HepG2 (cell line): Measurements from ENCODE around the gene PLD1. TPM values are rescaled to one million over a fixed set of nuclear protein-coding genes. Genes with fewer than 3 reads are reported as not detected.

ENCODE experiments used
- CEBPG ChIP-seq: IDR thresholded peaks from 2 replicates; pipeline ENCODE4 v1.6.1; 2016
- KLF11 ChIP-seq: IDR thresholded peaks from 2 replicates; pipeline ENCODE4 v1.6.1; 2016; ENCODE audit warnings: missing compliant biosample characterization
- KMT2B ChIP-seq: IDR thresholded peaks from 2 replicates; pipeline ENCODE4 v1.6.1; 2016; ENCODE audit warnings: missing genetic modification reagents, missing compliant biosample characterization
- MAFG ChIP-seq: sonication (generic); formaldehyde crosslinking; IDR thresholded peaks from 2 replicates; pipeline ENCODE4 v1.5.1; 2020; ENCODE audit warnings: mild to moderate bottlenecking, missing genetic modification reagents
- MEIS1 ChIP-seq: sonication (generic); formaldehyde crosslinking; IDR thresholded peaks from 2 replicates; pipeline ENCODE4 v1.9.0; 2021; ENCODE audit warnings: mild to moderate bottlenecking, missing genetic modification reagents, moderate library complexity, borderline replicate concordance
- POLR2AphosphoS5 ChIP-seq: IDR thresholded peaks from 2 replicates; pipeline ENCODE4 v1.6.1; 2012; ENCODE audit warnings: low read depth, low read length
- RBAK ChIP-seq: sonication (generic); formaldehyde crosslinking; IDR thresholded peaks from 2 replicates; pipeline ENCODE4 v1.5.1; 2020; ENCODE audit warnings: mild to moderate bottlenecking, missing genetic modification reagents
- REXO4 ChIP-seq: sonication (generic); formaldehyde crosslinking; IDR thresholded peaks from 2 replicates; pipeline ENCODE4 v1.8.0; 2022; ENCODE audit warnings: missing genetic modification reagents, mild to moderate bottlenecking, borderline replicate concordance
- SETDB1 ChIP-seq: sonication (generic); formaldehyde crosslinking; IDR thresholded peaks from 2 replicates; pipeline ENCODE4 v1.5.1; 2020; ENCODE audit warnings: missing genetic modification reagents, mild to moderate bottlenecking, borderline replicate concordance
- SNAI1 ChIP-seq: sonication (generic); formaldehyde crosslinking; IDR thresholded peaks from 2 replicates; pipeline ENCODE4 v1.5.0; 2020; ENCODE audit warnings: mild to moderate bottlenecking, missing genetic modification reagents, borderline replicate concordance
- SNRNP70 ChIP-seq: fragments of 200-400 bp; formaldehyde crosslinking; IDR thresholded peaks from 2 replicates; pipeline ENCODE4 v1.6.1; 2017; ENCODE audit warnings: mild to moderate bottlenecking, low read depth, low read length, moderate library complexity
- SPEN ChIP-seq: sonication (generic); formaldehyde crosslinking; IDR thresholded peaks from 2 replicates; pipeline ENCODE4 v1.5.1; 2020; ENCODE audit warnings: low read depth, mild to moderate bottlenecking, missing genetic modification reagents
- STAT5B ChIP-seq: sonication (generic); formaldehyde crosslinking; IDR thresholded peaks from 2 replicates; pipeline ENCODE4 v1.4.0; 2020; ENCODE audit warnings: missing genetic modification reagents
- TCF7 ChIP-seq: sonication (generic); IDR thresholded peaks from 2 replicates; pipeline ENCODE4 v1.6.1; 2016; ENCODE audit warnings: antibody characterized with exemption, low read depth
- ZNF337 ChIP-seq: sonication (generic); formaldehyde crosslinking; IDR thresholded peaks from 2 replicates; pipeline ENCODE4 v1.5.1; 2020; ENCODE audit warnings: missing genetic modification reagents, low read depth, mild to moderate bottlenecking, borderline replicate concordance
- ZNF383 ChIP-seq: sonication (generic); formaldehyde crosslinking; IDR thresholded peaks from 2 replicates; pipeline ENCODE4 v1.4.0; 2020; ENCODE audit warnings: missing genetic modification reagents, mild to moderate bottlenecking, borderline replicate concordance
- ZNF605 ChIP-seq: sonication (generic); formaldehyde crosslinking; IDR thresholded peaks from 2 replicates; pipeline ENCODE4 v1.8.0; 2022; ENCODE audit warnings: mild to moderate bottlenecking, missing genetic modification reagents
- ZNF781 ChIP-seq: sonication (generic); formaldehyde crosslinking; IDR thresholded peaks from 2 replicates; pipeline ENCODE4 v1.5.1; 2020; ENCODE audit warnings: borderline replicate concordance, mild to moderate bottlenecking, missing genetic modification reagents; ENCODE audit errors: not compliant biosample characterization
- polyA plus RNA-seq, 8 experiments: library from polyadenylated mRNA; depleted of rRNA in 3 of 8; stranded (reverse) in 7 of 8; unstranded in 1 of 8; fragments of >200 nt; fragmentation: Illumina TruSeq in 4 of 8; extraction: Trizol in 4 of 8; gene quantifications; 2 replicates each; pipeline versions ENCODE4 v1.2.1 to v1.2.3, GENCODE V29; 2011 to 2016; ENCODE audit warnings: low read depth in 4 of 8, missing spikeins in 1 of 8, mixed read lengths in 1 of 8; ENCODE audit not compliant: insufficient read depth in 1 of 8
- total RNA-seq, 5 experiments: library from RNA; depleted of rRNA; stranded (reverse); fragments of >200 nt; fragmentation: Illumina TruSeq; extraction: Trizol; gene quantifications; 2 replicates each; pipeline ENCODE4 v1.2.3, GENCODE V29; 2016; ENCODE audit warnings: low read depth in 1 of 5
- TF ChIP-seq, protein P1 (sequence below): sonication (generic); formaldehyde crosslinking; IDR thresholded peaks from 2 replicates; pipeline ENCODE4 v1.5.1; 2020; ENCODE audit warnings: missing genetic modification reagents, mild to moderate bottlenecking, borderline replicate concordance
- TF ChIP-seq, protein P2 (sequence below): sonication (generic); formaldehyde crosslinking; IDR thresholded peaks from 2 replicates; pipeline ENCODE4 v1.4.0; 2020; ENCODE audit warnings: missing genetic modification reagents
- TF ChIP-seq, protein P3 (sequence below): sonication (generic); formaldehyde crosslinking; IDR thresholded peaks from 2 replicates; pipeline ENCODE4 v1.5.0; 2020; ENCODE audit warnings: mild to moderate bottlenecking, missing genetic modification reagents, borderline replicate concordance

Gene PLD1
- total and polyA plus RNA-seq, 2 of the 13 experiments (the other 11 are each of a cell fraction or from before 2014, with no cell fraction given), result 27.1 to 59.4 TPM

DNA sequence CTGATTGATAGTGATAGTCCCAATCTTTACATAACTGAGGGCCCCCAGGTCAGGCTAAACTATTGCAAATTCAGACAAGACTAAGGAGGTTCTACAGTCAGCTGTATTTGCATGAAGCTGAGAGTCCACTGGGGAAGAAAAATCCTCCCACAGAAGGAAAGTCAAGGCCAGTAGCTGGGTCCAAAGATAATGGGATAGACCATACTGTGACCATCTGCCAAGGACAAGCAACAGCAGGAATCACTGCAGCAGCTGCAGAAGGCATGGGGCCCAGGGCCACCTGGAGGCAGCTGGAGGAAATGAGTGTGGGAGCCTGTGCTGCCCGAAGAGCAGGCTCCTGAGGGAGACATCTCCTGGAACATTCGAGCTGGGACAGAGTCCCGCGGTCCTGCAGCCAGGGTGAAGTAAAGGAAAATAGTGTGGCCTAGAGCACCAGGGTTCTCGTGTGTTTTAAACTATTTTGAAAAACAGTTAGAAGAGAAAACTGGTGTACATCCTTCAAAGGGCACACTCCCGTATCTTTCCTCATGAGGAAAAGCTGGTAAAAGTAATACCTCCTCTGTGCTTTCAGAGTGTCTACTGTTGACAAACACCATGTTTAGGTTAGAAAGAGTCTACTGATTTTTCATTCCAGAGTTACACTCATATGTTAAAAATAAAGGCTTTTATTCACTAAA, 19.7 kb upstream of the PLD1 start (continued):
- TF ChIP-seq, protein P1, sequence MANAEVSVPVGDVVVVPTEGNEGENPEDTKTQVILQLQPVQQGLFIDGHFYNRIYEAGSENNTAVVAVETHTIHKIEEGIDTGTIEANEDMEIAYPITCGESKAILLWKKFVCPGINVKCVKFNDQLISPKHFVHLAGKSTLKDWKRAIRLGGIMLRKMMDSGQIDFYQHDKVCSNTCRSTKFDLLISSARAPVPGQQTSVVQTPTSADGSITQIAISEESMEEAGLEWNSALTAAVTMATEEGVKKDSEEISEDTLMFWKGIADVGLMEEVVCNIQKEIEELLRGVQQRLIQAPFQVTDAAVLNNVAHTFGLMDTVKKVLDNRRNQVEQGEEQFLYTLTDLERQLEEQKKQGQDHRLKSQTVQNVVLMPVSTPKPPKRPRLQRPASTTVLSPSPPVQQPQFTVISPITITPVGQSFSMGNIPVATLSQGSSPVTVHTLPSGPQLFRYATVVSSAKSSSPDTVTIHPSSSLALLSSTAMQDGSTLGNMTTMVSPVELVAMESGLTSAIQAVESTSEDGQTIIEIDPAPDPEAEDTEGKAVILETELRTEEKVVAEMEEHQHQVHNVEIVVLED (CRISPR knock-in tag), result no peak
- TF ChIP-seq SPEN (CRISPR knock-in tag) (peak; percentile 23; the same call in 1 of the 2 replicates), SETDB1 (CRISPR knock-in tag) (no peak), CEBPG (peak; percentile 51; the same call in 1 of the 2 replicates), TCF7 (no peak), ZNF383 (CRISPR knock-in tag) (no peak), KLF11 (no peak), SNRNP70 (no peak), ZNF781 (CRISPR knock-in tag) (no peak), REXO4 (CRISPR knock-in tag) (no peak), POLR2AphosphoS5 (no peak), SNAI1 (CRISPR knock-in tag) (no peak), MAFG (CRISPR knock-in tag) (no peak), KMT2B (CRISPR knock-in tag) (peak; percentile 72; the same call in 1 of the 2 replicates), ZNF605 (CRISPR knock-in tag) (peak; percentile 51; the same call in 1 of the 2 replicates), MEIS1 (CRISPR knock-in tag) (peak; percentile 63; the same call in 1 of the 2 replicates), STAT5B (CRISPR knock-in tag) (no peak), RBAK (CRISPR knock-in tag) (0 out of 2 replicates have a peak, but pooled peaks have one; percentile 68), ZNF337 (no peak)
- TF ChIP-seq, protein P2, sequence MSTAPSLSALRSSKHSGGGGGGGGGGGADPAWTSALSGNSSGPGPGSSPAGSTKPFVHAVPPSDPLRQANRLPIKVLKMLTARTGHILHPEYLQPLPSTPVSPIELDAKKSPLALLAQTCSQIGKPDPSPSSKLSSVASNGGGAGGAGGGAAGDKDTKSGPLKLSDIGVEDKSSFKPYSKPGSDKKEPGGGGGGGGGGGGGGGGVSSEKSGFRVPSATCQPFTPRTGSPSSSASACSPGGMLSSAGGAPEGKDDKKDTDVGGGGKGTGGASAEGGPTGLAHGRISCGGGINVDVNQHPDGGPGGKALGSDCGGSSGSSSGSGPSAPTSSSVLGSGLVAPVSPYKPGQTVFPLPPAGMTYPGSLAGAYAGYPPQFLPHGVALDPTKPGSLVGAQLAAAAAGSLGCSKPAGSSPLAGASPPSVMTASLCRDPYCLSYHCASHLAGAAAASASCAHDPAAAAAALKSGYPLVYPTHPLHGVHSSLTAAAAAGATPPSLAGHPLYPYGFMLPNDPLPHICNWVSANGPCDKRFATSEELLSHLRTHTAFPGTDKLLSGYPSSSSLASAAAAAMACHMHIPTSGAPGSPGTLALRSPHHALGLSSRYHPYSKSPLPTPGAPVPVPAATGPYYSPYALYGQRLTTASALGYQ, result no peak
- TF ChIP-seq, protein P3, sequence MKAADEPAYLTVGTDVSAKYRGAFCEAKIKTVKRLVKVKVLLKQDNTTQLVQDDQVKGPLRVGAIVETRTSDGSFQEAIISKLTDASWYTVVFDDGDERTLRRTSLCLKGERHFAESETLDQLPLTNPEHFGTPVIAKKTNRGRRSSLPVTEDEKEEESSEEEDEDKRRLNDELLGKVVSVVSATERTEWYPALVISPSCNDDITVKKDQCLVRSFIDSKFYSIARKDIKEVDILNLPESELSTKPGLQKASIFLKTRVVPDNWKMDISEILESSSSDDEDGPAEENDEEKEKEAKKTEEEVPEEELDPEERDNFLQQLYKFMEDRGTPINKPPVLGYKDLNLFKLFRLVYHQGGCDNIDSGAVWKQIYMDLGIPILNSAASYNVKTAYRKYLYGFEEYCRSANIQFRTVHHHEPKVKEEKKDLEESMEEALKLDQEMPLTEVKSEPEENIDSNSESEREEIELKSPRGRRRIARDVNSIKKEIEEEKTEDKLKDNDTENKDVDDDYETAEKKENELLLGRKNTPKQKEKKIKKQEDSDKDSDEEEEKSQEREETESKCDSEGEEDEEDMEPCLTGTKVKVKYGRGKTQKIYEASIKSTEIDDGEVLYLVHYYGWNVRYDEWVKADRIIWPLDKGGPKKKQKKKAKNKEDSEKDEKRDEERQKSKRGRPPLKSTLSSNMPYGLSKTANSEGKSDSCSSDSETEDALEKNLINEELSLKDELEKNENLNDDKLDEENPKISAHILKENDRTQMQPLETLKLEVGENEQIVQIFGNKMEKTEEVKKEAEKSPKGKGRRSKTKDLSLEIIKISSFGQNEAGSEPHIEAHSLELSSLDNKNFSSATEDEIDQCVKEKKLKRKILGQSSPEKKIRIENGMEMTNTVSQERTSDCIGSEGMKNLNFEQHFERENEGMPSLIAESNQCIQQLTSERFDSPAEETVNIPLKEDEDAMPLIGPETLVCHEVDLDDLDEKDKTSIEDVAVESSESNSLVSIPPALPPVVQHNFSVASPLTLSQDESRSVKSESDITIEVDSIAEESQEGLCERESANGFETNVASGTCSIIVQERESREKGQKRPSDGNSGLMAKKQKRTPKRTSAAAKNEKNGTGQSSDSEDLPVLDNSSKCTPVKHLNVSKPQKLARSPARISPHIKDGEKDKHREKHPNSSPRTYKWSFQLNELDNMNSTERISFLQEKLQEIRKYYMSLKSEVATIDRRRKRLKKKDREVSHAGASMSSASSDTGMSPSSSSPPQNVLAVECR (CRISPR knock-in tag), result peak; percentile 62; the same call in 1 of the 2 replicates
